Adipocyte (in vitro differentiated cells): Measurements from ENCODE around the gene NKX2-3.
A peak's percentile ranks its signal among the peaks of the same experiment; 100 is the strongest.

Experiments used
- DNase-seq: peaks from one replicate; pipeline ENCODE4 v3.0.0-alpha.2; 2015; ENCODE audit warnings: low read depth
- H3K27me3 ChIP-seq: replicated peaks from 2 replicates; pipeline ENCODE4 v1.7.0; 2013; ENCODE audit warnings: mild to moderate bottlenecking, low read length, moderate library complexity; ENCODE audit not compliant: control insufficient read depth, insufficient read depth
- H3K36me3 ChIP-seq: 2 replicates; pipeline ENCODE4 v1.7.0; 2013; ENCODE audit warnings: low read length, mild to moderate bottlenecking, moderate library complexity; ENCODE audit not compliant: control insufficient read depth, insufficient read depth, severe bottlenecking
- H3K4me1 ChIP-seq: 2 replicates; pipeline ENCODE4 v1.7.0; 2013; ENCODE audit warnings: mild to moderate bottlenecking, low read length, moderate library complexity; ENCODE audit not compliant: control insufficient read depth, insufficient read depth
- H3K4me3 ChIP-seq: 2 replicates; pipeline ENCODE4 v1.7.0; 2013; ENCODE audit warnings: mild to moderate bottlenecking, low read length, moderate library complexity
- H3K9ac ChIP-seq: 2 replicates; pipeline ENCODE4 v1.7.0; 2013; ENCODE audit warnings: mild to moderate bottlenecking, low read length, moderate library complexity
- H3K9me3 ChIP-seq: 2 replicates; pipeline ENCODE4 v1.7.0; 2013; ENCODE audit warnings: mild to moderate bottlenecking, low read length, moderate library complexity; ENCODE audit not compliant: control insufficient read depth

NKX2-3 gene

GRCh38 chr10:99528494-99529441 is 4.0 kb upstream of the NKX2-3 start:
- Histone ChIP-seq H3K4me1 (no peaks in the 10 kb centered on the region), H3K27me3 (peaks cover 98% of the 10 kb centered on the region), H3K9me3 (peaks cover 18% of the 10 kb centered on the region), H3K4me3 (no peak overlapping the region), H3K9ac (no peak overlapping the region), H3K36me3 (no peaks in the 10 kb centered on the region)
- no peak for DNase-seq

GRCh38 chr10:99529591-99530107 is 3.1 kb upstream of the NKX2-3 start:
- Histone ChIP-seq H3K27me3 (peaks cover 98% of the 10 kb centered on the region), H3K4me1 (no peaks in the 10 kb centered on the region), H3K9me3 (peaks cover 19% of the 10 kb centered on the region), H3K4me3 (no peak overlapping the region), H3K36me3 (no peaks in the 10 kb centered on the region), H3K9ac (no peak overlapping the region)
- no peak for DNase-seq

- Histone ChIP-seq H3K27me3 (peaks cover 97% of the 10 kb centered on the region), H3K4me1 (peaks cover 4% of the 10 kb centered on the region), H3K4me3 (no peak overlapping the region), H3K9me3 (peaks cover 19% of the 10 kb centered on the region), H3K36me3 (no peaks in the 10 kb centered on the region), H3K9ac (no peak overlapping the region)
- no peak for DNase-seq
These were observed 2.4 kb upstream of the NKX2-3 start for GRCh38 chr10:99530108-99531025.

GRCh38 chr10:99531026-99531695 is 1.6 kb upstream of the NKX2-3 start:
- Histone ChIP-seq H3K9ac (no peak overlapping the region), H3K9me3 (peaks cover 19% of the 10 kb centered on the region), H3K4me1 (peaks cover 4% of the 10 kb centered on the region), H3K27me3 (peaks cover 96% of the 10 kb centered on the region), H3K4me3 (no peak overlapping the region), H3K36me3 (no peaks in the 10 kb centered on the region)
- DNase-seq, result no peak

- H3K27me3 ChIP-seq, result peaks cover 96% of the 10 kb centered on the region
- H3K9me3 ChIP-seq, result peaks cover 19% of the 10 kb centered on the region
- no peak overlapping the region for H3K4me3 ChIP-seq
- no peak for DNase-seq
- H3K9ac ChIP-seq, result no peak overlapping the region
- H3K36me3 ChIP-seq, result no peaks in the 10 kb centered on the region
- peaks cover 7% of the 10 kb centered on the region for H3K4me1 ChIP-seq
These were observed 797 bp upstream of the NKX2-3 start for GRCh38 chr10:99531696-99532593.

- peaks cover 91% of the 10 kb centered on the region for H3K27me3 ChIP-seq
- H3K4me3 ChIP-seq, result no peak overlapping the region
- no peak for DNase-seq
- H3K36me3 ChIP-seq, result no peaks in the 10 kb centered on the region
- no peak overlapping the region for H3K9ac ChIP-seq
- peaks cover 16% of the 10 kb centered on the region for H3K9me3 ChIP-seq
- H3K4me1 ChIP-seq, result peaks cover 8% of the 10 kb centered on the region
These were observed 1.0 kb downstream of the NKX2-3 start for GRCh38 chr10:99533496-99534449.

GRCh38 chr10:99534450-99534938 is 1.8 kb downstream of the NKX2-3 start:
- Histone ChIP-seq H3K4me3 (peak overlapping the region; percentile 61), H3K4me1 (peaks cover 8% of the 10 kb centered on the region), H3K27me3 (peaks cover 91% of the 10 kb centered on the region), H3K9me3 (peaks cover 16% of the 10 kb centered on the region), H3K36me3 (no peaks in the 10 kb centered on the region), H3K9ac (no peak overlapping the region)
- DNase-seq, result no peak

GRCh38 chr10:99534939-99535763 is 2.4 kb downstream of the NKX2-3 start:
- H3K4me3 ChIP-seq, result peak overlapping the region; percentile 61
- peak; percentile 50 for DNase-seq
- H3K9ac ChIP-seq, result no peak overlapping the region
- H3K36me3 ChIP-seq, result no peaks in the 10 kb centered on the region
- peaks cover 8% of the 10 kb centered on the region for H3K4me1 ChIP-seq
- peaks cover 89% of the 10 kb centered on the region for H3K27me3 ChIP-seq
- H3K9me3 ChIP-seq, result peaks cover 11% of the 10 kb centered on the region
